IMR-90 (cell line): ENCODE measurements around the gene DNM3.

ENCODE experiments used
- CHD1 ChIP-seq: IDR thresholded peaks from 2 replicates; pipeline ENCODE4 v1.6.1; 2012; ENCODE audit warnings: low read depth, low read length, improper control_type of control experiment
- CTCF ChIP-seq: conservative IDR thresholded peaks from 2 replicates; pipeline ENCODE4 v1.5.1; 2012; ENCODE audit warnings: mild to moderate bottlenecking, low read depth, low read length, improper control_type of control experiment
- MAZ ChIP-seq: IDR thresholded peaks from 2 replicates; pipeline ENCODE4 v1.6.1; 2012; ENCODE audit warnings: low read depth, mild to moderate bottlenecking, low read length, improper control_type of control experiment, moderate library complexity, borderline replicate concordance

- TF ChIP-seq MAZ (no peak), CTCF (no peak), CHD1 (no peak)
Observed at GRCh38 chr1:172373864-172374263, 532.6 kb downstream of the DNM3 start.
